Germinal center (tissue), 1 donor: ENCODE measurements around the gene PCDHGA7.
"Not testable (repeated sequence)": the region's sequence is repeated elsewhere in the genome, so short reads cannot be mapped to it uniquely, and the experiment has no call there.

Source experiments
- DNase-seq: peaks from one replicate; pipeline ENCODE4 v3.0.0; 2012; ENCODE audit warnings: mixed read lengths, low spot score

Gene PCDHGA7

GRCh38 chr5:141366016-141366896, 16.3 kb upstream of the PCDHGA7 start:
- no peak for DNase-seq

GRCh38 chr5:141369994-141370848, 12.3 kb upstream of the PCDHGA7 start, which contains the start of gene PCDHGB3:
PCDHGB3 (plus strand) TSS chr5:141370242; CDS start chr5:141370395, 153 bp downstream.
- DNase-seq = peak; percentile 63

GRCh38 chr5:141371572-141372475, 10.7 kb upstream of the PCDHGA7 start:
- no peak for DNase-seq

GRCh38 chr5:141373673-141374317, 8.7 kb upstream of the PCDHGA7 start, which contains the start of gene PCDHGA6:
PCDHGA6 (plus strand) TSS chr5:141373891; CDS start chr5:141374084, 193 bp downstream.
- DNase-seq = no peak

DNA sequence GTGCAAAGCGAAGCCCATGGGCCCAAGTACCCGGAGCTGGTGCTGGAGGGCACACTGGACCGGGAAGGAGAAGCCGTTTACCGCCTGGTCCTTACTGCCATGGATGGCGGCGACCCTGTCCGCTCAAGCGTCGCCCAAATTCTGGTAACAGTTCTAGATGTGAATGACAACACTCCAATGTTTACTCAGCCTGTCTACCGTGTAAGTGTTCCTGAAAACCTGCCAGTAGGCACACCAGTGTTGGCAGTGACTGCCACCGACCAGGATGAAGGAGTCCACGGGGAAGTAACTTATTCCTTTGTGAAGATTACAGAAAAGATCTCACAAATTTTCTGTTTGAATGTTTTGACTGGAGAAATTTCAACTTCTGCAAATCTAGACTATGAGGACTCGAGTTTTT, 7.9 kb upstream of the PCDHGA7 start:
- no peak for DNase-seq

DNA sequence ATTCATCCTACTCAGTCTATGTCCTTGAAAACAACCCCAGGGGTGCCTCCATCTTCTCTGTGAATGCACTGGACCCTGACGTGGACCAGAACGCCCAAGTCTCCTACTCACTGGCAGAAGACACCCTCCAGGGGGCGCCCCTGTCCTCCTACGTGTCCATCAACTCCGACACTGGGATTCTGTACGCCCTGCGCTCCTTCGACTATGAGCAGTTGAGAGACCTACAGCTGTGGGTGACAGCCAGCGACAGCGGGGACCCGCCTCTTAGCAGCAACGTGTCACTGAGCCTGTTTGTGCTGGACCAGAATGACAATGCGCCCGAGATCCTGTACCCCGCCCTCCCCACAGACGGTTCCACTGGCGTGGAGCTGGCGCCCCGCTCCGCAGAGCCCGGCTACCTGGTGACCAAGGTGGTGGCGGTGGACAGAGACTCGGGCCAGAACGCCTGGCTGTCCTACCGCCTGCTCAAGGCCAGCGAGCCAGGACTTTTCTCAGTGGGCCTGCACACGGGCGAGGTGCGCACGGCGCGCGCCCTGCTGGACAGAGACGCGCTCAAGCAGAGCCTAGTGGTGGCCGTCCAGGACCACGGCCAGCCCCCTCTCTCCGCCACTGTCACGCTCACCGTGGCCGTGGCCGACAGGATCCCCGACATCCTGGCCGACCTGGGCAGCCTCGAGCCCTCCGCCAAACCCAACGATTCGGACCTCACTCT, 6.9 kb upstream of the PCDHGA7 start:
- DNase-seq = not testable (repeated sequence)

GRCh38 chr5:141383345-141383744, 803 bp downstream of the PCDHGA7 start:
- no peak for DNase-seq

GRCh38 chr5:141384471-141385267, 2.1 kb downstream of the PCDHGA7 start:
- no peak for DNase-seq

DNA sequence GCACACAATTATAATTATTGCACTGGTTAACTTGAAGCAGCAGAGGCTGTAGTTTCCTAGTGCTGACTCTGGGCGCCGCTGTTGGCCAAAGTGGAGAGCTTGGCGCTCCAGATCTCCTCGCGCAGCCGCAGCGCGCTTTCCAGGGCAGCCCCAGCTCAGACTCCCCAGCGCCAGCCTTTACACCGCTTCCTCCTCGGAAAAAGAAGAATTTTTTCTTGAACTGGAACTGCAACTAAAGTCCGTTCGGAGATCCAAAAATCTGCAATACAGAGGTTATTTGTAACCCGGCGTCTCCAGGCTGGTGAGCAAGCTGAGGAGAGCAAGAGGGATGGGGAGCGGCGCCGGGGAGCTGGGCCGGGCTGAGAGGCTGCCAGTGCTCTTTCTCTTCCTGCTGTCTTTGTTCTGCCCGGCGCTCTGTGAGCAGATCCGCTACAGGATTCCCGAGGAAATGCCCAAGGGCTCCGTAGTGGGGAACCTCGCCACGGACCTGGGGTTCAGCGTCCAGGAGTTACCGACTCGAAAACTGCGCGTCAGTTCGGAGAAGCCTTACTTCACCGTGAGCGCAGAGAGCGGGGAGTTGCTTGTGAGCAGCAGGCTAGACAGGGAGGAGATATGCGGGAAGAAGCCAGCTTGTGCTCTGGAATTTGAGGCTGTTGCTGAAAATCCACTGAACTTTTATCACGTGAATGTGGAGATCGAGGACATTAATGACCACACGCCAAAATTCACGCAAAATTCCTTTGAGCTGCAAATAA, 5.2 kb downstream of the PCDHGA7 start, which contains the start of gene PCDHGB4:
Gene PCDHGB4, plus strand, starts transcription at position 142 of the 755 bp plus-strand sequence. Its CDS starts 187 bp downstream, at position 329.
- not testable (repeated sequence) for DNase-seq

DNA sequence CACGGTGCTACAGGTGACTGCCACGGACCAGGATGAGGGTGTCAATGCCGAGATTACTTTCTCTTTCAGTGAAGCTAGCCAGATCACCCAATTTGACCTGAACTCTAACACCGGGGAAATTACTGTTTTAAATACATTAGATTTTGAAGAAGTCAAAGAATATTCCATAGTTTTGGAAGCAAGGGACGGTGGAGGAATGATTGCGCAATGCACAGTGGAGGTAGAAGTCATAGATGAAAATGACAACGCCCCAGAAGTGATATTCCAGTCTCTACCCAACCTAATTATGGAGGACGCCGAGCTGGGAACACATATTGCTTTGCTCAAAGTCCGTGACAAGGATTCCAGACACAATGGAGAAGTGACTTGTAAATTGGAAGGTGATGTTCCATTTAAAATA, 6.1 kb downstream of the PCDHGA7 start:
- no peak for DNase-seq

DNA sequence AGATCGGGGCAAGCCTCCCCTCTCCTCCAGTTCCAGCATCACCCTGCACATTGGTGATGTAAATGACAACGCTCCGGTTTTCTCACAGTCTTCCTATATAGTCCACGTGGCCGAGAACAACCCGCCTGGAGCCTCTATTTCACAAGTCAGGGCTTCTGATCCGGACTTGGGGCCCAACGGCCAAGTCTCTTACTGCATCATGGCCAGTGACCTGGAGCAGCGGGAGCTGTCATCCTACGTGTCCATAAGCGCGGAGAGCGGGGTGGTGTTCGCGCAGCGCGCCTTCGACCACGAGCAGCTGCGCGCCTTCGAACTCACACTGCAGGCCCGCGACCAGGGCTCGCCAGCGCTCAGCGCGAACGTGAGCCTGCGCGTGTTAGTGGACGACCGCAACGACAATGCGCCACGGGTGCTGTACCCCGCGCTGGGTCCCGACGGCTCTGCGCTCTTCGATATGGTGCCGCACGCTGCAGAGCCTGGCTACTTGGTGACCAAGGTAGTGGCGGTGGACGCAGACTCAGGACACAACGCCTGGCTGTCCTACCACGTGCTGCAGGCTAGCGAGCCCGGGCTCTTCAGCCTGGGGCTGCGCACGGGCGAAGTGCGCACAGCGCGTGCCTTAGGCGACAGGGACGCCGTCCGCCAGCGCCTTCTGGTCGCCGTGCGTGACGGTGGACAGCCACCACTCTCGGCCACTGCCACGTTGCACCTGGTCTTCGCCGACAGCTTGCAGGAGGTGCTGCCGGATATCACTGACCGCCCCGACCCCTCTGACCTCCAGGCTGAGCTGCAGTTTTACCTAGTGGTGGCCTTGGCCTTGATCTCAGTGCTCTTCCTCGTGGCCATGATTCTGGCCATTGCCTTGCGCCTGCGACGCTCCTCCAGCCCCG, 6.9 kb downstream of the PCDHGA7 start:
- DNase-seq = no peak

- peak; percentile 35 for DNase-seq
Measured at GRCh38 chr5:141392429-141393198, 10.1 kb downstream of the PCDHGA7 start, which contains the start of gene PCDHGA8. PCDHGA8 (plus strand) TSS chr5:141392633; CDS start chr5:141392814, 181 bp downstream.

GRCh38 chr5:141393267-141393666, 10.7 kb downstream of the PCDHGA7 start:
- DNase-seq = no peak

DNA sequence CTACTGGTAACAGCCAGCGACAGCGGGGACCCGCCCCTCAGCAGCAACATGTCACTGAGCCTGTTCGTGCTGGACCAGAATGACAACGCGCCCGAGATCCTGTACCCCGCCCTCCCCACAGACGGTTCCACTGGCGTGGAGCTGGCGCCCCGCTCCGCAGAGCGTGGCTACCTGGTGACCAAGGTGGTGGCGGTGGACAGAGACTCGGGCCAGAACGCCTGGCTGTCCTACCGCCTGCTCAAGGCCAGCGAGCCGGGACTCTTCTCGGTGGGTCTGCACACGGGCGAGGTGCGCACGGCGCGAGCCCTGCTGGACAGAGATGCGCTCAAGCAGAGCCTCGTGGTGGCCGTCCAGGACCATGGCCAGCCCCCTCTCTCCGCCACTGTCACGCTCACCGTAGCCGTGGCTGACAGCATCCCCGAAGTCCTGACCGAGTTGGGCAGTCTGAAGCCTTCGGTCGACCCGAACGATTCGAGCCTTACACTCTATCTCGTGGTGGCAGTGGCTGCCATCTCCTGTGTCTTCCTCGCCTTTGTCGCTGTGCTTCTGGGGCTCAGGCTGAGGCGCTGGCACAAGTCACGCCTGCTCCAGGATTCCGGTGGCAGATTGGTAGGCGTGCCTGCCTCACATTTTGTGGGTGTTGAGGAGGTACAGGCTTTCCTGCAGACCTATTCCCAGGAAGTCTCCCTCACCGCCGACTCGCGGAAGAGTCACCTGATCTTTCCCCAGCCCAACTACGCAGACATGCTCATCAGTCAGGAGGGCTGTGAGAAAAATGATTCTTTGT, 12.1 kb downstream of the PCDHGA7 start:
- not testable (repeated sequence) for DNase-seq

- DNase-seq = peak; percentile 50
Measured at GRCh38 chr5:141397756-141398551, 15.4 kb downstream of the PCDHGA7 start, which contains the start of gene PCDHGB5. PCDHGB5 (plus strand) TSS chr5:141397947; CDS start chr5:141398128, 181 bp downstream.
